NCI-H345 treated with DMSO at 0.1 percent for 48 hours (cell line): ENCODE results near the gene NXNL1.
A peak's percentile ranks its signal among the peaks of the same experiment; 100 is the strongest.
"Not testable (repeated sequence)": the region's sequence is repeated elsewhere in the genome, so short reads cannot be mapped to it uniquely, and the experiment has no call there.

Source experiments
- DNase-seq: peaks from one replicate; lab custom pipeline; 2025; ENCODE audit not compliant: unreplicated experiment; lab: John Stamatoyannopoulos, UW

Gene NXNL1

GRCh38 chr19:17487284-17488121, 26.8 kb upstream of the NXNL1 start:
- no peak for DNase-seq

GRCh38 chr19:17486545-17487240, 26.0 kb upstream of the NXNL1 start:
- DNase-seq = no peak

- DNase-seq = no peak
Measured at GRCh38 chr19:17484520-17485185, 23.9 kb upstream of the NXNL1 start.

- no peak for DNase-seq
Measured at GRCh38 chr19:17483605-17484002, 22.9 kb upstream of the NXNL1 start.

GRCh38 chr19:17482877-17483604, 22.3 kb upstream of the NXNL1 start:
- no peak for DNase-seq

GRCh38 chr19:17481986-17482385, 21.3 kb upstream of the NXNL1 start:
- DNase-seq = no peak

- no peak for DNase-seq
Measured at GRCh38 chr19:17479325-17479791, 18.6 kb upstream of the NXNL1 start.

- DNase-seq = no peak
Measured at GRCh38 chr19:17475541-17476115, 14.9 kb upstream of the NXNL1 start.

- DNase-seq = not testable (repeated sequence)
Measured at GRCh38 chr19:17475011-17475540, 14.3 kb upstream of the NXNL1 start.

GRCh38 chr19:17473041-17473440, 12.3 kb upstream of the NXNL1 start:
- no peak for DNase-seq

GRCh38 chr19:17471410-17472125, 10.8 kb upstream of the NXNL1 start:
- no peak for DNase-seq

- peak; percentile 94 for DNase-seq
Measured at GRCh38 chr19:17470068-17470841, 9.5 kb upstream of the NXNL1 start, which contains the start of gene SLC27A1. Gene SLC27A1, plus strand, starts transcription at chr19:17470524. Its CDS starts 17 bp downstream, at chr19:17470541.

- DNase-seq = no peak
Measured at GRCh38 chr19:17469481-17470067, 8.8 kb upstream of the NXNL1 start.

GRCh38 chr19:17469092-17469480, 8.4 kb upstream of the NXNL1 start:
- DNase-seq = no peak

- DNase-seq = no peak
Measured at GRCh38 chr19:17468302-17469091, 7.8 kb upstream of the NXNL1 start.

GRCh38 chr19:17467471-17468301, 7.0 kb upstream of the NXNL1 start:
- DNase-seq = no peak

- DNase-seq = no peak
Measured at GRCh38 chr19:17466487-17466850, 5.7 kb upstream of the NXNL1 start.
